Smooth muscle cell (in vitro differentiated cells): ENCODE results near the gene KCNK15. TPM values are rescaled to one million over a fixed set of nuclear protein-coding genes. Genes with fewer than 3 reads are reported as not detected.

Experiments
- DNase-seq: peaks from one replicate; lab custom pipeline; 2025; ENCODE audit not compliant: unreplicated experiment; lab: John Stamatoyannopoulos, UW
- H2AFZ ChIP-seq: fragments of 200-600 bp; sonication (generic); 2 replicates; pipeline ENCODE4 v1.6.0; 2016; ENCODE audit warnings: antibody characterized with exemption, low read depth, mild to moderate bottlenecking
- H3F3A ChIP-seq: fragments of 200-600 bp; sonication (generic); 2 replicates; pipeline ENCODE4 v1.6.0; 2017; ENCODE audit warnings: antibody characterized with exemption, low read depth
- H3K27ac ChIP-seq: fragments of 200-600 bp; sonication (generic); 2 replicates; pipeline ENCODE4 v1.5.1; 2016; ENCODE audit warnings: low read depth, mild to moderate bottlenecking
- H3K27me3 ChIP-seq: fragments of 200-600 bp; sonication (generic); 2 replicates; pipeline ENCODE4 v1.6.1; 2016; ENCODE audit warnings: low read depth, mild to moderate bottlenecking
- H3K36me3 ChIP-seq: fragments of 200-600 bp; sonication (generic); 2 replicates; pipeline ENCODE4 v1.5.1; 2016; ENCODE audit warnings: low read depth
- H3K4me1 ChIP-seq: fragments of 200-600 bp; sonication (generic); 2 replicates; pipeline ENCODE4 v1.5.1; 2016; ENCODE audit warnings: low read depth
- H3K4me2 ChIP-seq: fragments of 200-600 bp; sonication (generic); 2 replicates; pipeline ENCODE4 v1.6.0; 2016; ENCODE audit warnings: mild to moderate bottlenecking
- H3K4me3 ChIP-seq: fragments of 200-600 bp; sonication (generic); 2 replicates; pipeline ENCODE4 v1.5.1; 2016; ENCODE audit warnings: mild to moderate bottlenecking
- H3K79me2 ChIP-seq: fragments of 200-600 bp; sonication (generic); 2 replicates; pipeline ENCODE4 v1.6.0; 2016; ENCODE audit warnings: low read depth, mild to moderate bottlenecking
- H3K9ac ChIP-seq: fragments of 200-600 bp; sonication (generic); 2 replicates; pipeline ENCODE4 v1.6.0; 2016; ENCODE audit warnings: low read depth
- H3K9me3 ChIP-seq: fragments of 200-600 bp; sonication (generic); replicated peaks from 2 replicates; pipeline ENCODE4 v1.5.1; 2016; ENCODE audit warnings: low read depth
- H4K20me1 ChIP-seq: fragments of 200-600 bp; sonication (generic); 2 replicates; pipeline ENCODE4 v1.6.0; 2016; ENCODE audit warnings: low read depth
- WGBS: methylation state at CpG from one replicate; pipeline ENCODE4 v1.1.7; 2016; ENCODE audit warnings: low lambda C conversion rate; 5-methylcytosine and 5-hydroxymethylcytosine counted together
- polyA plus RNA-seq: library from polyadenylated mRNA; unstranded; fragments of >200 nt; fragmentation: Nextera tagmentation; extraction: Ambion mirVana; gene quantifications from 2 replicates; pipeline ENCODE4 v1.2.1, GENCODE V29; 2016
- total RNA-seq: library from RNA; depleted of rRNA; stranded (reverse); fragments of >200 nt; gene quantifications from 2 replicates; pipeline ENCODE4 v1.2.3, GENCODE V29; 2014
- TF ChIP-seq, protein P1 (sequence below): fragments of 200-600 bp; sonication (generic); IDR thresholded peaks from 2 replicates; pipeline ENCODE4 v1.5.1; 2017; ENCODE audit warnings: borderline replicate concordance, mild to moderate bottlenecking, antibody characterized with exemption; ENCODE audit not compliant: insufficient read depth, poor library complexity, severe bottlenecking

KCNK15 gene
- total and polyA plus RNA-seq, 2 experiments from 2014 or later: 0.06 to 0.54 TPM

DNA sequence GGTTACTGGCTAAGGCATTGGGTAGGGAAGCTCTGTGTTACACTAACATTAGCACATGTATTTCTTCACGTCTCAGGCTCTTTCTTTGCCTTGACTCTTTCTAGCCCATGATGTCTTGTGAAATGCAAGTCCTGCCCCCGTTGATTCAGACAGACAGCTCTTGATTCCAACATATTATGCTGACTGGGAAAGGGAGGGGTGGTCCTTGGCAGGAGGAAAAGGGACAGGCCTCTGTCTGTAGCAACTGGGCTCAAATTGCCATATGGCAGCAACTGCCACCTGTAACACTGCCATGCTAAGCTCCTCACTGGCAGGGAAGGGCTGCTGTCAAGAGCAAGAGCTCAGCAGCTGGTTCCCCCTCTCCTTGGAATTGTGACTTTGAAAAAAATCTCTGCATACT, 5.7 kb upstream of the KCNK15 start:
- no peak overlapping the region for H3K27ac ChIP-seq
- no peaks in the 10 kb centered on the region for H3F3A ChIP-seq
- peaks cover 9% of the 10 kb centered on the region for H3K27me3 ChIP-seq
- H3K36me3 ChIP-seq: no peaks in the 10 kb centered on the region
- H2AFZ ChIP-seq: no peak overlapping the region
- 79% methylated on average over 2 of the region's 2 CpGs for WGBS
- no peak overlapping the region for H3K4me2 ChIP-seq
- no peaks in the 10 kb centered on the region for H4K20me1 ChIP-seq
- no peaks in the 10 kb centered on the region for H3K9me3 ChIP-seq
- DNase-seq: no peak
- TF ChIP-seq, protein P1, sequence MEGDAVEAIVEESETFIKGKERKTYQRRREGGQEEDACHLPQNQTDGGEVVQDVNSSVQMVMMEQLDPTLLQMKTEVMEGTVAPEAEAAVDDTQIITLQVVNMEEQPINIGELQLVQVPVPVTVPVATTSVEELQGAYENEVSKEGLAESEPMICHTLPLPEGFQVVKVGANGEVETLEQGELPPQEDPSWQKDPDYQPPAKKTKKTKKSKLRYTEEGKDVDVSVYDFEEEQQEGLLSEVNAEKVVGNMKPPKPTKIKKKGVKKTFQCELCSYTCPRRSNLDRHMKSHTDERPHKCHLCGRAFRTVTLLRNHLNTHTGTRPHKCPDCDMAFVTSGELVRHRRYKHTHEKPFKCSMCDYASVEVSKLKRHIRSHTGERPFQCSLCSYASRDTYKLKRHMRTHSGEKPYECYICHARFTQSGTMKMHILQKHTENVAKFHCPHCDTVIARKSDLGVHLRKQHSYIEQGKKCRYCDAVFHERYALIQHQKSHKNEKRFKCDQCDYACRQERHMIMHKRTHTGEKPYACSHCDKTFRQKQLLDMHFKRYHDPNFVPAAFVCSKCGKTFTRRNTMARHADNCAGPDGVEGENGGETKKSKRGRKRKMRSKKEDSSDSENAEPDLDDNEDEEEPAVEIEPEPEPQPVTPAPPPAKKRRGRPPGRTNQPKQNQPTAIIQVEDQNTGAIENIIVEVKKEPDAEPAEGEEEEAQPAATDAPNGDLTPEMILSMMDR: no peak
- no peaks in the 10 kb centered on the region for H3K4me1 ChIP-seq
- no peaks in the 10 kb centered on the region for H3K79me2 ChIP-seq
- no peak overlapping the region for H3K9ac ChIP-seq
- no peak overlapping the region for H3K4me3 ChIP-seq

DNA sequence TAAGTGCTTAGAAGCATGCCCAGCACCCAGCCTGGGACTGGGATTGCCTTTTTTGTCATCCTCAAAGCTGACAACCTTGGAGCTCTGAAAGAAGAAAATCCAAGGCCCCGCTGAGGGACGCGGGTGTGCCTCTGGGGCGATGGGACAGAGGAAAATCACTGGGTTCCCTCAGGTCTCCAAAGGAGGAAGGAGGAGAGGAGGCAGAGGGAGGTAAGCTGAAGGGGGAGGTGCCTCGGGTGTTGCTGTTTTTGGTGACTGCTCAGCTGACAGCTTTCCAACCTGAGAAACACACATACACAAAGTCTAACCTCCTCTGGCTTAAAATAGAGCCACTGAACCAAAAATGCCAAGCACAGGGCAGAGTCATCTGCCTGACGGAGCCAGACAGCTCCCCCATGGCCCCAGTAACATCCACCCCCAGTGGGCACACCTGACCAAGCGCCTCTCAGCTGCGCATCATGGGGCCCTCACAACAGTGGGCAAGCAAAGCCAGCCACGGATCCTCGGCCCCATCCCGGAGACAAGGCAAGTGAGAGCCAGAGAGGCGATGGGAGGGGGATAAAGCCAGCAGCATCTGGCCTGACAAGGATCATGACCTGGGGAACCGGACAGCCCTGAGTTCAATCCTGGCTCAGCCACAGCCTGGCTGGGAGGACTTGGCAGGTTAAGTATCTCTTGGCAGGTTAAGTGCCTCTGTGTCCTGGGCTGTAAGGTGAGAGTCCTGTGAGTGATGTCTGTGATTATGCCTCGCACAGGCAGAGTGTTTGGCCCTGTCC, 3.2 kb upstream of the KCNK15 start:
- Histone ChIP-seq H3K27me3 (peaks cover 16% of the 10 kb centered on the region), H4K20me1 (no peaks in the 10 kb centered on the region), H3K4me3 (no peak overlapping the region), H3K27ac (no peak overlapping the region), H3K4me2 (no peak overlapping the region), H2AFZ (no peak overlapping the region), H3F3A (no peaks in the 10 kb centered on the region), H3K36me3 (no peaks in the 10 kb centered on the region), H3K79me2 (no peaks in the 10 kb centered on the region), H3K9ac (no peak overlapping the region), H3K9me3 (no peaks in the 10 kb centered on the region), H3K4me1 (peaks cover 3% of the 10 kb centered on the region)
- DNase-seq: no peak
- TF ChIP-seq, protein P1: no peak
- WGBS: 87% methylated on average over 14 of the region's 14 CpGs

DNA sequence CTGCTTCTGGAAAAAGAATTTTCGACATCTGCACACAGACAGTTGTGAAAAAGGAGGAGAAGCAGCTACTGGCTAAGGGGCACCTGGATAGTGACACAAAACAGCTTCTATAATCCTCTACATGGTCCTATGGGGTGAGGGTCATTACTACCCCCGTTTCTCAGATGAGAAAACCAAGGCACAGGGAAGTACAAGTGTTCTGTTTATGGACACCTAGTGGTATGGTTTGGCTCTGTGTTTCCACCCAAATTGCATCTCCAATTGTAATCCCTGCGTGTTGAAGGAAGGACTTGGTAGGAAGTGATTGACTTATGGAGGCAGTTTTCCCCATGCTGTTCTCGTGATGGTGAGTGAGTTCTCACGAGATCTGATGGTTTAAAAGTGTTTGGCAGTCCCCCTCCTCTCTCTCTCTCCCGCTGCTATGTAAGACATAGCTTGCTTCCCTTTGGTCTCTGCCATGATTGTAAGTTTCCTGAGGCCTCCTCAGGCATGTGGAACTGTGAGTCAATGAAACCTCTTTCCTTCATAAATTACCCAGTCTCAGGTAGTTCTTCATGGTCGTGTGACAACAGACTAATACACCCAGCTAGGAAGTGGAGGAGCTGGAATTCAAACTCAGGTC, 2.5 kb upstream of the KCNK15 start:
- Histone ChIP-seq H4K20me1 (no peaks in the 10 kb centered on the region), H3K9me3 (no peaks in the 10 kb centered on the region), H3K4me2 (no peak overlapping the region), H3K36me3 (no peaks in the 10 kb centered on the region), H3K79me2 (no peaks in the 10 kb centered on the region), H3K27ac (no peak overlapping the region), H2AFZ (no peak overlapping the region), H3K4me3 (no peak overlapping the region), H3F3A (no peaks in the 10 kb centered on the region), H3K4me1 (peaks cover 3% of the 10 kb centered on the region), H3K9ac (no peak overlapping the region), H3K27me3 (peaks cover 16% of the 10 kb centered on the region)
- TF ChIP-seq, protein P1: no peak
- DNase-seq: no peak
- WGBS: 79% methylated on average over 7 of the region's 7 CpGs
